ENCODE data around the gene BOLA3.

The BOLA3 gene

DNA sequence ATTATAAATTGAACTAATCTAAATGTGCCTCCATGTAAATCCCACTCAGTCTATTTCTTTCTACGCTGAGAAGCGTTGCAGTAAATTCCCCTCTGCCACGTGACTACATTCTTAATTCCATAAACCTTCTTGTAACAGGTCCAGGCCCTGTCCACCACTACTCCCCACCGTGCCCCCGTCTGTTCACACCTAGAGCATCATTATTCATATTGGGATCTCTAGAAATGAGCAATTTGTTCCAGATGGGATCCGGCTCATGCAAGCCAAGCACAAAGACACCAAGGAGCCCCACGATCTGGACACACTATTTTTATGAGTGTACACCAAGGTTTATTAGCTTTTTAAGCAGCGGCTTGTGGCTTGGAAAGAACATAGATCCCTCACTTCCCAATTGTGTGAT is 38.2 kb downstream of the BOLA3 start:
- TF ChIP-seq, protein P1, sequence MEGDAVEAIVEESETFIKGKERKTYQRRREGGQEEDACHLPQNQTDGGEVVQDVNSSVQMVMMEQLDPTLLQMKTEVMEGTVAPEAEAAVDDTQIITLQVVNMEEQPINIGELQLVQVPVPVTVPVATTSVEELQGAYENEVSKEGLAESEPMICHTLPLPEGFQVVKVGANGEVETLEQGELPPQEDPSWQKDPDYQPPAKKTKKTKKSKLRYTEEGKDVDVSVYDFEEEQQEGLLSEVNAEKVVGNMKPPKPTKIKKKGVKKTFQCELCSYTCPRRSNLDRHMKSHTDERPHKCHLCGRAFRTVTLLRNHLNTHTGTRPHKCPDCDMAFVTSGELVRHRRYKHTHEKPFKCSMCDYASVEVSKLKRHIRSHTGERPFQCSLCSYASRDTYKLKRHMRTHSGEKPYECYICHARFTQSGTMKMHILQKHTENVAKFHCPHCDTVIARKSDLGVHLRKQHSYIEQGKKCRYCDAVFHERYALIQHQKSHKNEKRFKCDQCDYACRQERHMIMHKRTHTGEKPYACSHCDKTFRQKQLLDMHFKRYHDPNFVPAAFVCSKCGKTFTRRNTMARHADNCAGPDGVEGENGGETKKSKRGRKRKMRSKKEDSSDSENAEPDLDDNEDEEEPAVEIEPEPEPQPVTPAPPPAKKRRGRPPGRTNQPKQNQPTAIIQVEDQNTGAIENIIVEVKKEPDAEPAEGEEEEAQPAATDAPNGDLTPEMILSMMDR (conservative IDR thresholded peaks at IDR 0.05; ENCODE audit: low read depth, low read length), result no peak
- H3K4me3 ChIP-seq (IDR thresholded peaks at IDR 0.05; ENCODE audit: insufficient read depth, low read depth, low read length), result no peak overlapping the region
- no peak overlapping the region for H3K9ac ChIP-seq
- H4K20me1 ChIP-seq (ENCODE audit: insufficient read depth), result no peaks in the 10 kb centered on the region
- no peaks in the 10 kb centered on the region for H3K4me1 ChIP-seq (ENCODE audit: low read depth, poor library complexity, severe bottlenecking)
- no peaks in the 10 kb centered on the region for H3K36me3 ChIP-seq (ENCODE audit: insufficient read depth)
- H3K27ac ChIP-seq, result no peak overlapping the region
- H3K4me2 ChIP-seq, result no peak overlapping the region
- H2AFZ ChIP-seq (ENCODE audit: low read depth), result no peak overlapping the region
- H3K79me2 ChIP-seq (ENCODE audit: insufficient read depth, low read depth), result no peaks in the 10 kb centered on the region
- H3K27me3 ChIP-seq (ENCODE audit: insufficient read depth, low read depth), result no peaks in the 10 kb centered on the region

DNA sequence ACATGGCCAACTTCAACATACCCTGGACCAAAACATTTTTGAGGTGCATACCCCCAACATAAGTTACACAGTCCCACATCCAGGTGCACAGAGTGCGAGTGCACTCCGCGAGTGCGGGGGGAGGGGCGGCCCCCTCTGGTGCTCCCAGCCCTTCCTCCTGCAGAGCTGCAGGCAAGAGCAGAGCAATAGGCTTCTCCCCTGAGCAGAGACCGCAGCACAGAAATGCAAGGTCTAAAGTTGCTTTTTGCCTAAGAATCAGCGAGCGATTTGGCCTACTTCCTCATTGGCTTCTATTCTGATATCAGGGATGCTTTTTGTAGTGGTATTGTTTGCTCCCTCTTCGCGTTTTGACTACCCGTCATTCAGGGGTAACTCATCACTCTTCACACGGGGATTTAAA is 40.6 kb downstream of the BOLA3 start:
- no peak overlapping the region for H3K9ac ChIP-seq
- no peaks in the 10 kb centered on the region for H4K20me1 ChIP-seq (ENCODE audit: insufficient read depth)
- TF ChIP-seq, protein P1 (conservative IDR thresholded peaks at IDR 0.05; ENCODE audit: low read depth, low read length), result no peak
- no peaks in the 10 kb centered on the region for H3K79me2 ChIP-seq (ENCODE audit: insufficient read depth, low read depth)
- H3K4me3 ChIP-seq (IDR thresholded peaks at IDR 0.05; ENCODE audit: insufficient read depth, low read depth, low read length), result no peak overlapping the region
- no peak overlapping the region for H3K27ac ChIP-seq
- H3K4me2 ChIP-seq, result no peak overlapping the region
- no peaks in the 10 kb centered on the region for H3K36me3 ChIP-seq (ENCODE audit: insufficient read depth)
- no peaks in the 10 kb centered on the region for H3K4me1 ChIP-seq (ENCODE audit: low read depth, poor library complexity, severe bottlenecking)
- no peak overlapping the region for H2AFZ ChIP-seq (ENCODE audit: low read depth)
- H3K27me3 ChIP-seq (ENCODE audit: insufficient read depth, low read depth), result no peaks in the 10 kb centered on the region

DNA sequence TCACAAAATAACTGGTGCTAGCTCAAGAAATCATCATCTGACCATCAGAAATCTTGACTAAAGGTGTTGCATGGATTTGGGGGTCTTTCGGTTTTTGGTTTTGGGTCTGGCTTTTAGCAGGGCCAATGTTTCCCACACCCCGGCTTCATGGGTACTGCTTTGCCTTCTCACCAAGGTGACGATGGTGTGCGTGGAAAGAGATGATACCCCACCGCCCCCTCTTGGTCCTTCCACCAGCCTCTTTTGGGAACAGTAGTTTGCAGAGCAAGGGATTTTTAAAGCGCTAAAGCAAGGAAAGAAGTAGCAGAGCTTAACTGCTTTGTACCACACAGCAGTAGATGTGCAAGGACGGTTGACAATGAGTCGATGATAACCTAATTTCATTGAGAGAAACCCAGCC is 42.3 kb downstream of the BOLA3 start:
- Histone ChIP-seq H3K79me2 (ENCODE audit: insufficient read depth, low read depth) (no peaks in the 10 kb centered on the region), H3K4me2 (no peak overlapping the region), H3K27me3 (ENCODE audit: insufficient read depth, low read depth) (no peaks in the 10 kb centered on the region), H3K4me1 (ENCODE audit: low read depth, poor library complexity, severe bottlenecking) (no peaks in the 10 kb centered on the region), H3K4me3 (IDR thresholded peaks at IDR 0.05; ENCODE audit: insufficient read depth, low read depth, low read length) (no peak overlapping the region), H3K36me3 (ENCODE audit: insufficient read depth) (no peaks in the 10 kb centered on the region; the same call in 1 of the 2 replicates), H2AFZ (ENCODE audit: low read depth) (no peak overlapping the region), H3K9ac (no peak overlapping the region), H3K27ac (no peak overlapping the region), H4K20me1 (ENCODE audit: insufficient read depth) (no peaks in the 10 kb centered on the region)
- TF ChIP-seq, protein P1 (conservative IDR thresholded peaks at IDR 0.05; ENCODE audit: low read depth, low read length), result no peak

DNA sequence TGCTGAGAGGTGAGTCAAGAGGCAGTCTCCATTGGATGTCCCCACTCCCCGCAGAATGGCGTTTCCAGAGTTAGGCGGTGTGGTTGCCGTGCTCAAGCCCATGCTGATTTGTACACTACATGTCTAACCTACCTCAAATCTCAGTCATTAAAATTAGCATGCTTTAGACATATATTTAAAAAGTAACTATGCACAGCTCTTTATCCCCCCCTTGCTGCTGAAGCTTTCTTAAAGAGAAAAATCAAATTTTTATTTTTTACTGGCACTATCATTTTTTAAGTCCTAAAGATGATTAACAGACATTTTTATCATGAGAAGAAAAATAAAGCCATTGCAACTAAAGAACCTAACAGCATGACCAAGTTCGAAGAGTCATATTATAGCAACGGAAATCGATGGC is 42.9 kb downstream of the BOLA3 start:
- H3K4me3 ChIP-seq (IDR thresholded peaks at IDR 0.05; ENCODE audit: insufficient read depth, low read depth, low read length), result no peak overlapping the region
- H3K9ac ChIP-seq, result no peak overlapping the region
- no peaks in the 10 kb centered on the region for H3K27me3 ChIP-seq (ENCODE audit: insufficient read depth, low read depth)
- no peaks in the 10 kb centered on the region; the same call in 1 of the 2 replicates for H3K36me3 ChIP-seq (ENCODE audit: insufficient read depth)
- no peak overlapping the region for H3K27ac ChIP-seq
- TF ChIP-seq, protein P1 (conservative IDR thresholded peaks at IDR 0.05; ENCODE audit: low read depth, low read length), result no peak
- H3K79me2 ChIP-seq (ENCODE audit: insufficient read depth, low read depth), result no peaks in the 10 kb centered on the region
- no peaks in the 10 kb centered on the region for H4K20me1 ChIP-seq (ENCODE audit: insufficient read depth)
- H2AFZ ChIP-seq (ENCODE audit: low read depth), result no peak overlapping the region
- no peaks in the 10 kb centered on the region for H3K4me1 ChIP-seq (ENCODE audit: low read depth, poor library complexity, severe bottlenecking)
- no peak overlapping the region for H3K4me2 ChIP-seq

Data from KMS-11 (cell line).